Measurements from ENCODE around the gene ESYT2. TPM values are rescaled to one million over a fixed set of nuclear protein-coding genes. Genes with fewer than 3 reads are reported as not detected.
A peak's percentile ranks its signal among the peaks of the same experiment; 100 is the strongest.

The ESYT2 gene
- total RNA-seq, 1 experiment from 2014 or later, result 162 TPM

- H2AFZ ChIP-seq, result no peak overlapping the region
- H3K4me2 ChIP-seq, result peak overlapping the region; percentile 94; the same call in 1 of the 2 replicates
- no peaks in the 10 kb centered on the region for H3K27me3 ChIP-seq (ENCODE audit: insufficient read depth, low read depth)
- peaks cover 91% of the 10 kb centered on the region for H3K79me2 ChIP-seq (ENCODE audit: low read depth)
- H3K36me3 ChIP-seq (ENCODE audit: low read depth), result peaks cover 12% of the 10 kb centered on the region
- no peaks in the 10 kb centered on the region for H3K9me3 ChIP-seq (ENCODE audit: insufficient read depth, low read depth)
- ChIA-PET CTCF (interaction anchor here (1.8 kb wide), 1 partner anchor 32 kb away, joined by 5 read pairs; no protein-coding TSS in a partner anchor), POLR2A (ENCODE audit: unreplicated experiment) (no interaction called here)
- peak overlapping the region; percentile 95; the same call in 1 of the 2 replicates for H3K27ac ChIP-seq
- TF ChIP-seq CTCF (conservative IDR thresholded peaks at IDR 0.05) (no peak), EZH2 (IDR thresholded peaks at IDR 0.05; ENCODE audit: low read depth) (no peak)
- peak; percentile 9 to 44 for DNase-seq
- H3K9me2 ChIP-seq (ENCODE audit: insufficient read depth), result no peaks in the 10 kb centered on the region
- intact Hi-C loops (cut with micrococcal nuclease; ENCODE audit: unreplicated experiment), result loop anchor here (5.0 kb wide), 2 partner anchors 113 to 1513 kb away; partner anchors contain the start of gene NCAPG2
- no peaks in the 10 kb centered on the region; the same call in 1 of the 2 replicates for H4K20me1 ChIP-seq (ENCODE audit: insufficient read depth)
- H3F3A ChIP-seq (ENCODE audit: insufficient read depth, low read depth), result peaks cover 60% of the 10 kb centered on the region
- H3K4me1 ChIP-seq (replicated peaks; ENCODE audit: insufficient read depth), result peaks cover 82% of the 10 kb centered on the region
- H3K4me3 ChIP-seq, result no peak overlapping the region
- BruUV-seq (replicated peaks), result no TSS peak
Measured at GRCh38 chr7:158815083-158815799, 14.1 kb downstream of the ESYT2 start.

GRCh38 chr7:158814637-158815036 is 14.7 kb downstream of the ESYT2 start:
- H3K27ac ChIP-seq, result no peak overlapping the region
- TF ChIP-seq CTCF (conservative IDR thresholded peaks at IDR 0.05), result no peak
- no peak for TF ChIP-seq EZH2 (IDR thresholded peaks at IDR 0.05; ENCODE audit: low read depth)
- DNase-seq, result no peak
- no peak overlapping the region for H2AFZ ChIP-seq
- peaks cover 18% of the 10 kb centered on the region for H3K36me3 ChIP-seq (ENCODE audit: low read depth)
- peaks cover 76% of the 10 kb centered on the region for H3K4me1 ChIP-seq (replicated peaks; ENCODE audit: insufficient read depth)
- ChIA-PET POLR2A (ENCODE audit: unreplicated experiment) (no interaction called here), CTCF (interaction anchor here (1.8 kb wide), 1 partner anchor 32 kb away, joined by 5 read pairs; no protein-coding TSS in a partner anchor)
- intact Hi-C loops (cut with micrococcal nuclease; ENCODE audit: unreplicated experiment), result loop anchor here (5.0 kb wide), 2 partner anchors 112 to 1512 kb away; partner anchors contain the start of gene NCAPG2
- H3K4me2 ChIP-seq, result no peak overlapping the region
- H3K4me3 ChIP-seq, result no peak overlapping the region
- H3F3A ChIP-seq (ENCODE audit: insufficient read depth, low read depth), result peaks cover 54% of the 10 kb centered on the region
- peaks cover 91% of the 10 kb centered on the region for H3K79me2 ChIP-seq (ENCODE audit: low read depth)
- no peaks in the 10 kb centered on the region for H3K27me3 ChIP-seq (ENCODE audit: insufficient read depth, low read depth)
- no peaks in the 10 kb centered on the region for H3K9me2 ChIP-seq (ENCODE audit: insufficient read depth)
- no TSS peak for BruUV-seq (replicated peaks)
- H3K9me3 ChIP-seq (ENCODE audit: insufficient read depth, low read depth), result no peaks in the 10 kb centered on the region
- H4K20me1 ChIP-seq (ENCODE audit: insufficient read depth), result no peaks in the 10 kb centered on the region; the same call in 1 of the 2 replicates

GRCh38 chr7:158812684-158813083 is 16.6 kb downstream of the ESYT2 start:
- no peak overlapping the region for H3K4me2 ChIP-seq
- intact Hi-C loops (cut with micrococcal nuclease; ENCODE audit: unreplicated experiment), result no loop called here
- H3K27me3 ChIP-seq (ENCODE audit: insufficient read depth, low read depth), result no peaks in the 10 kb centered on the region

More at GRCh38 chr7:158812684-158813083, 16.6 kb downstream of the ESYT2 start:
- TF ChIP-seq EZH2 (IDR thresholded peaks at IDR 0.05; ENCODE audit: low read depth) (no peak), CTCF (conservative IDR thresholded peaks at IDR 0.05) (no peak)
- Histone ChIP-seq H3K4me3 (no peak overlapping the region), H4K20me1 (ENCODE audit: insufficient read depth) (no peaks in the 10 kb centered on the region; the same call in 1 of the 2 replicates), H3K79me2 (ENCODE audit: low read depth) (peaks cover 98% of the 10 kb centered on the region), H2AFZ (no peak overlapping the region), H3K9me3 (ENCODE audit: insufficient read depth, low read depth) (no peaks in the 10 kb centered on the region), H3K9me2 (ENCODE audit: insufficient read depth) (no peaks in the 10 kb centered on the region), H3K36me3 (ENCODE audit: low read depth) (peaks cover 25% of the 10 kb centered on the region), H3K27ac (peak overlapping the region; percentile 77; the same call in 1 of the 2 replicates), H3K4me1 (replicated peaks; ENCODE audit: insufficient read depth) (peaks cover 61% of the 10 kb centered on the region), H3F3A (ENCODE audit: insufficient read depth, low read depth) (peaks cover 36% of the 10 kb centered on the region)
- BruUV-seq (replicated peaks), result no TSS peak
- DNase-seq, result no peak
- POLR2A ChIA-PET (ENCODE audit: unreplicated experiment), result no interaction called here
- CTCF ChIA-PET, result no interaction called here
